ENCODE measurements around the gene C5orf46.

DNA sequence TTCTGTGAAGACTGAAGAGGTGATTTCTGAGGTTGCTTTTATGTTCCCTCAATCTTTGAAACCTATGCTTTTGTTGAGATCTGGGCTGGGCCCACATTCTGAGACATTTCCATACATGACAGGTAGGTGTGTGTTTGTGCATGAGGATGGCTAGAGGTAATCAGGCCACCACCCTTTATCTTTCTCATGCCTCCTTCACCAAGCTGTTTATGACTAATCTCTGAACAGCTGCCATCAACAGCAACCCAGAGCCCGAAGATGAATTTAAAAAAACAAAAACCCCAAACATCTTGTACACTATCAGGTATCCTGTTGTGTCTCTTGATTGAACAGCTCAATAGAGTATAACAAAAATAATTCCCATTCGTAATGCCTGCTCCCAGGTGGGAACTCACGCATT lies 12.6 kb upstream of the C5orf46 start:
- TF ChIP-seq, protein P1, sequence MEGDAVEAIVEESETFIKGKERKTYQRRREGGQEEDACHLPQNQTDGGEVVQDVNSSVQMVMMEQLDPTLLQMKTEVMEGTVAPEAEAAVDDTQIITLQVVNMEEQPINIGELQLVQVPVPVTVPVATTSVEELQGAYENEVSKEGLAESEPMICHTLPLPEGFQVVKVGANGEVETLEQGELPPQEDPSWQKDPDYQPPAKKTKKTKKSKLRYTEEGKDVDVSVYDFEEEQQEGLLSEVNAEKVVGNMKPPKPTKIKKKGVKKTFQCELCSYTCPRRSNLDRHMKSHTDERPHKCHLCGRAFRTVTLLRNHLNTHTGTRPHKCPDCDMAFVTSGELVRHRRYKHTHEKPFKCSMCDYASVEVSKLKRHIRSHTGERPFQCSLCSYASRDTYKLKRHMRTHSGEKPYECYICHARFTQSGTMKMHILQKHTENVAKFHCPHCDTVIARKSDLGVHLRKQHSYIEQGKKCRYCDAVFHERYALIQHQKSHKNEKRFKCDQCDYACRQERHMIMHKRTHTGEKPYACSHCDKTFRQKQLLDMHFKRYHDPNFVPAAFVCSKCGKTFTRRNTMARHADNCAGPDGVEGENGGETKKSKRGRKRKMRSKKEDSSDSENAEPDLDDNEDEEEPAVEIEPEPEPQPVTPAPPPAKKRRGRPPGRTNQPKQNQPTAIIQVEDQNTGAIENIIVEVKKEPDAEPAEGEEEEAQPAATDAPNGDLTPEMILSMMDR (IDR thresholded peaks at IDR 0.05; ENCODE audit: low read length) = no peak
- no peak for TF ChIP-seq EZH2 (optimal IDR thresholded peaks at IDR 0.05; ENCODE audit: low read depth, low read length)

Data from MM.1S (cell line).